GM19328 (cell line): Measurements from ENCODE around the gene MMP28.
"Not testable (repeated sequence)": the region's sequence is repeated elsewhere in the genome, so short reads cannot be mapped to it uniquely, and the experiment has no call there.

Source experiments
- ATAC-seq: cut with Tn5 transposase; IDR thresholded peaks from one replicate; pipeline ENCODE4 v1.9.1; 2021; ENCODE audit warnings: mild to moderate bottlenecking, moderate library complexity; ENCODE audit not compliant: unreplicated experiment

Gene MMP28

GRCh38 chr17:35766903-35767510 is 28.4 kb downstream of the MMP28 start:
- no peak for ATAC-seq

GRCh38 chr17:35766489-35766877 is 29.0 kb downstream of the MMP28 start:
- ATAC-seq, result no peak

- ATAC-seq, result no peak
Observed at GRCh38 chr17:35765756-35766488, 29.5 kb downstream of the MMP28 start.

- no peak for ATAC-seq
Observed at GRCh38 chr17:35765086-35765710, 30.2 kb downstream of the MMP28 start.

GRCh38 chr17:35764123-35764991 is 31.1 kb downstream of the MMP28 start:
- ATAC-seq, result peak; percentile 83

- no peak for ATAC-seq
Observed at GRCh38 chr17:35763767-35764122, 31.7 kb downstream of the MMP28 start.

GRCh38 chr17:35761601-35762000 is 33.8 kb downstream of the MMP28 start:
- ATAC-seq, result no peak

GRCh38 chr17:35760587-35760986 is 34.9 kb downstream of the MMP28 start, which contains the start of gene C17orf50:
Gene C17orf50, plus strand, starts transcription at chr17:35760887. Its CDS starts 55 bp downstream, at chr17:35760942.
- ATAC-seq, result no peak

GRCh38 chr17:35757243-35757642 is 38.2 kb downstream of the MMP28 start:
- no peak for ATAC-seq

- no peak for ATAC-seq
Observed at GRCh38 chr17:35752945-35753764, 42.3 kb downstream of the MMP28 start, which contains the start of gene GAS2L2. Gene GAS2L2, minus strand, starts transcription at chr17:35753239. Its CDS starts 389 bp downstream, at chr17:35752850.

GRCh38 chr17:35752471-35752870 is 43.0 kb downstream of the MMP28 start:
- no peak for ATAC-seq

- not testable (repeated sequence) for ATAC-seq
Observed at GRCh38 chr17:35751541-35751940, 43.9 kb downstream of the MMP28 start.

GRCh38 chr17:35750526-35751395 is 44.7 kb downstream of the MMP28 start:
- ATAC-seq, result no peak

- ATAC-seq, result no peak
Observed at GRCh38 chr17:35749560-35750412, 45.7 kb downstream of the MMP28 start.

- no peak for ATAC-seq
Observed at GRCh38 chr17:35748979-35749378, 46.5 kb downstream of the MMP28 start.

GRCh38 chr17:35748341-35748841 is 47.0 kb downstream of the MMP28 start:
- ATAC-seq, result no peak

GRCh38 chr17:35747540-35748017 is 47.9 kb downstream of the MMP28 start:
- no peak for ATAC-seq

GRCh38 chr17:35745749-35746320 is 49.6 kb downstream of the MMP28 start:
- no peak for ATAC-seq
